Effector CD8-positive, alpha-beta T cell (primary cell): ENCODE measurements around the gene MCM9.
"Not testable (repeated sequence)": the region's sequence is repeated elsewhere in the genome, so short reads cannot be mapped to it uniquely, and the experiment has no call there.

ENCODE experiments used
- DNase-seq: peaks from one replicate; lab custom pipeline; 2025; lab: John Stamatoyannopoulos, UW

MCM9 gene

GRCh38 chr6:118770112-118770788, 164.7 kb downstream of the MCM9 start:
- no peak for DNase-seq

DNA sequence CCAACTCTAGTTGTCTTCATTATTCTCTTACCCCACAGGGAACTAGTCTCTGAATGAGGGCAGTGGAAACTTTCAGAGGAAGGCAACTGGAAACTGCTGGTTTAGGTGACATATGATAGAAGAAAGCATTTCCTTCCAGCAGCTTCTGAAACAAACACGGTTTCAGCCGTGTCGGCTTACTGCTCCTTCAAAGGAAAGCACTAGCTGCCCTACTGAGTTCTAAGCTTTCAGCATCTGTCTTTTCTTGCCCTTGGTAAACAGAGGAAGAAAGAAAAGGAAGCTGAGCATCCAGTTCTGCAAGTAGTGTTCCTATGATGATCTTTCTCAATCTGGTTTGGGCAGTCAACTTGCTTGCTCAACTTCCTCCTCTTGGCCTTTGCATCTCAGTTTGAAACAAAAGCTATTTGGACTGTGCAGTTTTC, 166.0 kb downstream of the MCM9 start:
- no peak for DNase-seq

DNA sequence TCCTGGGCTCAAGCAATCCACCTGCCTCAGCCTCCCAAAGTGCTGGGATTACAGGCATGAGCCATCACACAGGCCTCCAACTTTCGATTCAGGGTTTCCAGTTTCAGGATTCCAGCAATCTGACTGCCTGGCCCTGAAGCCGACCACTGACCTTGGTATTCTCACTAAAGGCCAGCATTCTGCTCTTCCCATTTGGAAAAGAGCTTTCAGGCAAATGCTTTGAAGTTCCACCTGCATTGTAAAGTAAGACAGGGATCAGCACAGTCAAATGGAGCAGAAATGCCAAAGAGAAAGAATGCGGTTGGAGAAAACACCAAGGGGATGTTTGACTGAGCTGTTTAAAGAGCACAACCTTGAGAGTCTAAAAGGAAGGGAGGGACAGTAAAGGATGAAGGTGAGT, 166.5 kb downstream of the MCM9 start:
- no peak for DNase-seq

- not testable (repeated sequence) for DNase-seq
These were observed 169.6 kb downstream of the MCM9 start for GRCh38 chr6:118765316-118765715.

DNA sequence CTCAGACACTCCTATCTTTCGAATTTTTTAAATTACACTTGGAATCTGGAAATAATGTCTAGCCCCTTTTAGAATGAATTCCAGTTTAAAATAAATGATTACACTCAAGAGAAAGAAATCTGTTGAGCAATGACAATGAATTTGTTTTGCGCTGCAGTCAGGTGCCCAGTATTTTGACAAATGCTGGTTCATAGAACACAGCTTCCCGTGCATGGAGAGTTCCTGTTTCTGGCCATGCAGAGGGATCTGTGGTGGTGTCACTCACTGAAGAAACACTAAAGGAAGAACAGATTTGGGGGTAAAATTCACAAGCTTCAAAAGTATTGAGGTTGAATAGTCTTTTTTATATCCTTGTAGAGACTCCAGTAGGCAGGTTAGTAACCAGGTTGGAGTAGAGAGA, 170.2 kb downstream of the MCM9 start:
- DNase-seq, result no peak
